Thyroid gland (tissue), 4 donors: ENCODE results near the gene RTRAF. TPM values are rescaled to one million over a fixed set of nuclear protein-coding genes. Genes with fewer than 3 reads are reported as not detected.

ENCODE experiments used
- DNase-seq, 2 donors: peaks; one replicate each; pipeline ENCODE4 v3.0.0-alpha.2; 2019
- H3K27ac ChIP-seq, 3 donors: fragments of 200-600 bp; sonication (generic); 1 replicate in 2 of 3; 2 replicates in 1 of 3; pipeline ENCODE4 v1.5.1; 2016 to 2019; ENCODE audit warnings: mild to moderate bottlenecking in 1 of 3, moderate library complexity in 1 of 3
- H3K27me3 ChIP-seq: fragments of 200-600 bp; sonication (generic); one replicate; pipeline ENCODE4 v1.5.1; 2019
- H3K36me3 ChIP-seq, 2 donors: fragments of 200-600 bp; sonication (generic); one replicate each; pipeline ENCODE4 v1.5.1; 2016 to 2019
- H3K4me1 ChIP-seq, 2 donors: fragments of 200-600 bp; sonication (generic); one replicate each; pipeline ENCODE4 v1.5.1; 2017 to 2019
- H3K4me3 ChIP-seq, 3 donors: fragments of 200-600 bp; sonication (generic); replicated peaks in 1 of 3; 1 replicate in 2 of 3; 2 replicates in 1 of 3; pipeline ENCODE4 v1.5.1; 2016; ENCODE audit warnings: mild to moderate bottlenecking in 1 of 3
- H3K9me3 ChIP-seq: fragments of 200-600 bp; sonication (generic); one replicate; pipeline ENCODE4 v1.5.1; 2017
- CTCF ChIP-seq, 6 experiments: fragments of 200-600 bp in 3 of 6; fragments of 450-650 bp in 3 of 6; sonication (generic) in 3 of 6; IDR thresholded peaks; one replicate each; pipeline ENCODE4 v1.5.1; 2016 to 2019; ENCODE audit warnings: antibody characterized with exemption in 6 of 6, mild to moderate bottlenecking in 2 of 6, inconsistent platforms in 1 of 6, moderate library complexity in 1 of 6
- POLR2A ChIP-seq, 2 donors: fragments of 450-650 bp; IDR thresholded peaks; one replicate each; pipeline ENCODE4 v1.6.1; 2017; ENCODE audit warnings: antibody characterized with exemption in 2 of 2, mild to moderate bottlenecking in 2 of 2, moderate library complexity in 1 of 2
- WGBS, 2 donors: methylation state at CpG; one replicate each; pipeline ENCODE4 v1.1.5; 2017; 5-methylcytosine and 5-hydroxymethylcytosine counted together
- intact Hi-C: fragments of 100-400 bp; cut with DNase I; formaldehyde crosslinking; loops from one replicate; pipeline ENCODE4 v1.15.1; 2023
- total RNA-seq, 4 donors: library from RNA; depleted of rRNA; stranded (reverse); fragments of >200 nt; gene quantifications; one replicate each; pipeline ENCODE4 v1.2.3, GENCODE V29; 2016

RTRAF gene
- total RNA-seq, 4 donors from 2014 or later: 42.9 to 84.2 (median 51.6) TPM

- Histone ChIP-seq H3K27ac (peak overlapping the region; percentile 59 to 72 (median 61)), H3K27me3 (no peaks in the 10 kb centered on the region), H3K9me3 (no peaks in the 10 kb centered on the region), H3K4me3 (no peak overlapping the region), H3K4me1 (peaks cover 46 to 68% of the 10 kb centered on the region in 2 donors), H3K36me3 (no peaks in the 10 kb centered on the region)
- no peak for DNase-seq
- TF ChIP-seq CTCF (IDR thresholded peaks at IDR 0.05) (no peak), POLR2A (IDR thresholded peaks at IDR 0.05) (no peak)
- intact Hi-C loops: loop anchor here (10.0 kb wide), 1 partner anchor 45 kb away; no protein-coding TSS in a partner anchor
These were observed 70.3 kb downstream of the RTRAF start for GRCh38 chr14:52059649-52060048.

GRCh38 chr14:52060080-52060479 lies 70.7 kb downstream of the RTRAF start:
- H3K27ac ChIP-seq: peak overlapping the region; percentile 59 to 72 (median 61)
- DNase-seq: peak; percentile 53 to 59
- 9 to 19% methylated on average over 6 of the region's 6 CpGs for WGBS, 2 donors
- H3K4me3 ChIP-seq: no peak overlapping the region
- H3K4me1 ChIP-seq: peaks cover 49 to 64% of the 10 kb centered on the region in 2 donors
- H3K27me3 ChIP-seq: no peaks in the 10 kb centered on the region
- H3K9me3 ChIP-seq: no peaks in the 10 kb centered on the region
- intact Hi-C loops: loop anchor here (10.0 kb wide), 1 partner anchor 45 kb away; no protein-coding TSS in a partner anchor
- H3K36me3 ChIP-seq: no peaks in the 10 kb centered on the region
- TF ChIP-seq POLR2A (IDR thresholded peaks at IDR 0.05) (no peak), CTCF (IDR thresholded peaks at IDR 0.05) (no peak)

Other genes starting within 250 kb of the RTRAF start
- gene GNG2, start 128.9 kb upstream of the RTRAF start, total RNA-seq: 10 to 100 TPM in 1 of 4 donors, 1 to 10 TPM in 3; 3.9 to 10.7 (median 7.3) TPM
- 100 to 1,000 TPM; 115 to 207 (median 130) TPM for gene NID2, start 79.5 kb downstream of the RTRAF start, total RNA-seq